Neuronal stem cell (in vitro differentiated cells): ENCODE results near the gene TEX44.

Experiments used
- DNase-seq: peaks from one replicate; pipeline ENCODE4 v3.0.0-alpha.2; 2013; ENCODE audit warnings: low spot score
- H2AFZ ChIP-seq: one replicate; pipeline ENCODE4 v1.6.1; 2013; ENCODE audit warnings: mild to moderate bottlenecking, low read length, inconsistent platforms
- H2AK5ac ChIP-seq: 2 replicates; pipeline ENCODE4 v1.6.1; 2013; ENCODE audit warnings: low read depth, mild to moderate bottlenecking, inconsistent platforms, low read length, moderate library complexity, mixed read lengths
- H2BK120ac ChIP-seq: 2 replicates; pipeline ENCODE4 v1.6.1; 2013; ENCODE audit warnings: low read depth, mild to moderate bottlenecking, inconsistent platforms, low read length, moderate library complexity, mixed read lengths
- H2BK12ac ChIP-seq: one replicate; pipeline ENCODE4 v1.6.1; 2013; ENCODE audit warnings: low read length, inconsistent platforms
- H2BK15ac ChIP-seq: 2 replicates; pipeline ENCODE4 v1.6.1; 2013; ENCODE audit warnings: mild to moderate bottlenecking, low read length, inconsistent platforms, mixed read lengths
- H2BK5ac ChIP-seq: one replicate; pipeline ENCODE4 v1.6.1; 2013; ENCODE audit warnings: inconsistent platforms, mild to moderate bottlenecking, low read length, moderate library complexity
- H3K14ac ChIP-seq: one replicate; pipeline ENCODE4 v1.6.1; 2013; ENCODE audit warnings: low read length, inconsistent platforms
- H3K18ac ChIP-seq: 2 replicates; pipeline ENCODE4 v1.6.1; 2013; ENCODE audit warnings: low read length, inconsistent platforms
- H3K23ac ChIP-seq: 2 replicates; pipeline ENCODE4 v1.6.1; 2013; ENCODE audit warnings: low read depth, mild to moderate bottlenecking, mixed read lengths, low read length, inconsistent platforms; ENCODE audit not compliant: poor library complexity
- H3K27ac ChIP-seq: replicated peaks from 3 replicates; pipeline ENCODE4 v1.5.1; 2013; ENCODE audit warnings: low read length, inconsistent platforms
- H3K27me3 ChIP-seq, 3 experiments: 2 replicates each; pipeline ENCODE4 v1.6.1; 2013; ENCODE audit warnings: low read length in 3 of 3, mild to moderate bottlenecking in 2 of 3, inconsistent platforms in 1 of 3, low read depth in 1 of 3, mixed read lengths in 1 of 3, moderate library complexity in 1 of 3; ENCODE audit not compliant: control insufficient read depth in 3 of 3, insufficient read depth in 3 of 3
- H3K36me3 ChIP-seq, 2 donors: replicated peaks in 1 of 2; 2 replicates each; pipeline ENCODE4 v1.6.1; 2013; ENCODE audit warnings: low read length in 2 of 2; ENCODE audit not compliant: control insufficient read depth in 2 of 2, insufficient read depth in 2 of 2
- H3K4ac ChIP-seq: 2 replicates; pipeline ENCODE4 v1.6.1; 2013; ENCODE audit warnings: inconsistent platforms, mild to moderate bottlenecking, low read length, moderate library complexity
- H3K4me1 ChIP-seq, 2 donors: 1 replicate in 1 of 2; 2 replicates in 1 of 2; pipeline ENCODE4 v1.6.1; 2013; ENCODE audit warnings: low read length in 2 of 2, low read depth in 1 of 2; ENCODE audit not compliant: control insufficient read depth in 2 of 2, insufficient read depth in 1 of 2
- H3K4me2 ChIP-seq: one replicate; pipeline ENCODE4 v1.6.1; 2013; ENCODE audit warnings: mild to moderate bottlenecking, low read length, inconsistent platforms; ENCODE audit not compliant: insufficient read depth, poor library complexity, severe bottlenecking
- H3K4me3 ChIP-seq, 2 donors: 2 replicates each; pipeline ENCODE4 v1.5.1; 2013; ENCODE audit warnings: low read length in 2 of 2, mild to moderate bottlenecking in 2 of 2, inconsistent platforms in 1 of 2, moderate library complexity in 1 of 2
- H3K79me1 ChIP-seq: one replicate; pipeline ENCODE4 v1.6.1; 2013; ENCODE audit warnings: low read depth, mild to moderate bottlenecking, inconsistent platforms, low read length, moderate library complexity
- H3K9ac ChIP-seq: one replicate; pipeline ENCODE4 v1.6.1; 2013; ENCODE audit warnings: mild to moderate bottlenecking, low read depth, low read length, inconsistent platforms; ENCODE audit not compliant: poor library complexity
- H3K9me3 ChIP-seq, 2 donors: replicated peaks in 1 of 2; 2 replicates each; pipeline versions ENCODE3 to v1.6.1; 2013; ENCODE audit warnings: low read length in 2 of 2, mild to moderate bottlenecking in 2 of 2, inconsistent platforms in 1 of 2, low read depth in 1 of 2, mixed read lengths in 1 of 2, moderate library complexity in 1 of 2; ENCODE audit not compliant: control insufficient read depth in 2 of 2, insufficient read depth in 1 of 2
- H4K8ac ChIP-seq: one replicate; pipeline ENCODE4 v1.6.1; 2013; ENCODE audit warnings: low read depth, mild to moderate bottlenecking, inconsistent platforms, low read length, moderate library complexity
- H4K91ac ChIP-seq: one replicate; pipeline ENCODE4 v1.6.1; 2013; ENCODE audit warnings: low read length, low read depth, mild to moderate bottlenecking, inconsistent platforms; ENCODE audit not compliant: poor library complexity
- WGBS, 2 donors: extraction: QIAGEN DNeasy Blood & Tissue Kit; methylation state at CpG; one replicate each; pipeline ENCODE4 v1.1.7; 2013; ENCODE audit warnings: missing lambda C conversion rate in 2 of 2, mixed read lengths in 1 of 2; ENCODE audit not compliant: insufficient read length in 2 of 2, insufficient replicate concordance in 1 of 2; ENCODE audit errors: extremely low coverage in 2 of 2; 5-methylcytosine and 5-hydroxymethylcytosine counted together

TEX44 gene

DNA sequence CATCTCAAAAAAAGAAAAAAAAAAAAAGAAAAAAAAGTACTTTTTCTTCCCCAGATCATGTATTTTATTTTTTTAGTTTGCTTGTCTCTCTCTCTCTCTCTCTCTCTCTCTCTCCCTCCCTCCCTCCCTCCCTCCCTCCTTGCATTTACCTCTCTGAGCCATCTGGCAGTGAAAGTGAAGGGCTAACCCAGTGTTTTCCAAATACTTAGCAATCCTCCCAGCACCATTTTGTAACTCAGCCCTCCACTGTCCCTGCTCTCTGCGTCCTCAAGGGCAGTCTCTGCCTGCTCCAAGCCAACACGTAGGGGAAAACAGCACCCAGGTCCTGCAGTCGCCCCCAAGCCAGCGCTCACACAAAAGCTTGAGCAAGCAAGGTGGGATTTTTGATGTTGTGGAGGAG lies 19.6 kb upstream of the TEX44 start:
- peak overlapping the region; percentile 40 for H2BK5ac ChIP-seq
- no peak overlapping the region for H2AK5ac ChIP-seq
- H2BK15ac ChIP-seq: peak overlapping the region; percentile 59
- no peak overlapping the region for H3K9ac ChIP-seq
- H3K14ac ChIP-seq: no peak overlapping the region
- DNase-seq: no peak
- peak overlapping the region; percentile 40 for H3K18ac ChIP-seq
- H3K27me3 ChIP-seq: no peaks in the 10 kb centered on the region
- peak overlapping the region; percentile 43 for H4K8ac ChIP-seq
- H3K27ac ChIP-seq: no peak overlapping the region
- WGBS, 2 donors: no CpG with 5 or more reads among the region's 4 CpGs
- no peak overlapping the region for H3K4ac ChIP-seq
- H3K9me3 ChIP-seq: no peaks in the 10 kb centered on the region
- H3K79me1 ChIP-seq: peaks cover 2% of the 10 kb centered on the region
- no peak overlapping the region for H2BK12ac ChIP-seq
- H4K91ac ChIP-seq: no peak overlapping the region
- no peak overlapping the region for H3K4me3 ChIP-seq
- no peak overlapping the region for H3K23ac ChIP-seq
- no peak overlapping the region for H3K4me2 ChIP-seq
- peak overlapping the region; percentile 73 for H2AFZ ChIP-seq
- peaks cover 16 to 24% of the 10 kb centered on the region in 2 donors for H3K4me1 ChIP-seq
- H2BK120ac ChIP-seq: no peak overlapping the region
- H3K36me3 ChIP-seq: no peaks in the 10 kb centered on the region

DNA sequence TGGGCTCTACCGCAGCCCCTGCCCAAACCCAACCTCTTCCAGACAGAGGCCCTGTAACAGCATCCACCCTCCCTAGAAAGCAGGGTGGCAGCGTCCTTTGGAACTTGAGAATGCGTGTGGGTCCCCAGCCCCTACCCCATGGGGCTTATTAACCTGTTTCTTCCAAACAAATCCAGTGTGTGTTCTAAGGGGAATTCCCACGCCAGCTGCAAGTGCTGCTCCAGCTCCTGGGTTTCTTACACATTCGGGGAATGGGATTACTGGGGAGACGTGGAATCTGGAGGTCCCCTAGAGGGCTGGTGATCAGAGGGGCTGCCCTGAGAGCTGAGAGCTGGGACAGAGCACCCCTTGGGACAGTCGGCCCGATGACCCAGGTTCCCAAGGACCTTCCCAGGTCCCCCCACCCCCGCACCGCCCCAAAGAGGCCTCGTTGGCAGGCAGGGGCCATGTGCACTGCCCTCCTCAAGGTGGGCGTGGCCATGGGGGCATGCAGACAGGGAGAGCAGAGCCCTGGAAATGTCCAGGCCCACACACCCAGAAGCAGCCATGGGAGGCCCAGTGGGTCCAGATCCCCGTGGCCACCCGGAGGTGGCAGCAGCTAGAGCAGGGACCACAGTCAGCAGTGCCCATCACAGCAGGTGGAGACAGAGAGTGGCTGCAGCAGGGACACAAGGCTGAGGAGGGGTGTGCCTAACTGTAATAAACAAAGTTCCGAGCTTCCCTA lies 18.8 kb upstream of the TEX44 start:
- Histone ChIP-seq H4K8ac (peak overlapping the region; percentile 43), H2BK120ac (peak overlapping the region; percentile 78), H2AFZ (peak overlapping the region; percentile 73), H3K27ac (no peak overlapping the region), H3K4me1 (peaks cover 16 to 22% of the 10 kb centered on the region in 2 donors), H2BK5ac (peak overlapping the region; percentile 40), H2BK15ac (peak overlapping the region; percentile 59), H3K27me3 (no peaks in the 10 kb centered on the region), H3K4ac (no peak overlapping the region), H3K14ac (peak overlapping the region; percentile 72), H4K91ac (peak overlapping the region; percentile 85), H3K36me3 (no peaks in the 10 kb centered on the region), H3K18ac (peak overlapping the region; percentile 90), H3K9ac (no peak overlapping the region), H3K9me3 (no peaks in the 10 kb centered on the region), H3K23ac (no peak overlapping the region), H3K4me3 (no peak overlapping the region), H2BK12ac (no peak overlapping the region), H3K4me2 (no peak overlapping the region), H2AK5ac (peak overlapping the region; percentile 68), H3K79me1 (no peaks in the 10 kb centered on the region)
- no CpG with 5 or more reads among the region's 15 CpGs for WGBS, 2 donors
- DNase-seq: no peak

DNA sequence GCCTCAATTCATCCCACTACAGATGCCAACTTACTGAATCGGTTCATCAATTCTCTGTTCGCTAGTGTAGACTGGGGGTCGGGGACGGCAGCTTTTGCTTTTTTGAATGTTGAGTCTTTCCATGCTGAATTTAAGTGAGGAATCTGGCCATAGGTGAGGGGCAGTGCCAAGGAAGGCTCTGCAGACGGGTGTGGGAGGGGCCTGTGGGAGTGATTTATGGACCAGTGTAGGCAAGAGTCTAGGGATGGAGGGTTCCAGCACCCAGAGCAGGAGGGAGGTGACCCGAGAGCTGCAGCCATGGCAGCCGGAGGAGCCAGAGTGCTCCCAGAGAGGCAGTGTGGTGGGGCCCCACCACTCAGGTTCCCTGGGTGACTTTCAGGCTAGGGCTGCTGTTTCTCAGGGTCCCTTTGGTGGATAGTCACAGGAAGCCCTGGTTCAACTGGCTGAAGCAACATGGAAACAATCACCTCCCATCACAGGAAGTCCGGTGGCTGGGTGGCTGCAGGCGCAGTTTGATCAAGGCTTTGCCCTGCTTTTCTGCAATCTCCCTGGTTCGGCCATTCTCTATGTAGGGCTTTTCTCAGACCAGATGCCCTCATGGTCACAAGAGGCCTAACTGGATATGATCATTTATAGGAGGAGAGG lies 16.9 kb upstream of the TEX44 start:
- Histone ChIP-seq H3K4me2 (no peak overlapping the region), H4K91ac (peak overlapping the region; percentile 47), H3K79me1 (no peaks in the 10 kb centered on the region), H3K4ac (peak overlapping the region; percentile 4), H3K4me3 (no peak overlapping the region), H3K18ac (peak overlapping the region; percentile 97), H2BK15ac (peak overlapping the region; percentile 98), H3K36me3 (no peaks in the 10 kb centered on the region), H3K27me3 (no peaks in the 10 kb centered on the region), H3K27ac (peak overlapping the region; percentile 79), H3K9me3 (no peaks in the 10 kb centered on the region), H4K8ac (no peak overlapping the region), H2AK5ac (peak overlapping the region; percentile 90), H2BK5ac (peak overlapping the region; percentile 97), H3K23ac (no peak overlapping the region), H2BK12ac (peak overlapping the region; percentile 59), H2BK120ac (peak overlapping the region; percentile 99), H3K14ac (peak overlapping the region; percentile 3), H2AFZ (no peak overlapping the region), H3K4me1 (peaks cover 16 to 20% of the 10 kb centered on the region in 2 donors), H3K9ac (no peak overlapping the region)
- no peak for DNase-seq
- no CpG with 5 or more reads among the region's 10 CpGs for WGBS, 2 donors

DNA sequence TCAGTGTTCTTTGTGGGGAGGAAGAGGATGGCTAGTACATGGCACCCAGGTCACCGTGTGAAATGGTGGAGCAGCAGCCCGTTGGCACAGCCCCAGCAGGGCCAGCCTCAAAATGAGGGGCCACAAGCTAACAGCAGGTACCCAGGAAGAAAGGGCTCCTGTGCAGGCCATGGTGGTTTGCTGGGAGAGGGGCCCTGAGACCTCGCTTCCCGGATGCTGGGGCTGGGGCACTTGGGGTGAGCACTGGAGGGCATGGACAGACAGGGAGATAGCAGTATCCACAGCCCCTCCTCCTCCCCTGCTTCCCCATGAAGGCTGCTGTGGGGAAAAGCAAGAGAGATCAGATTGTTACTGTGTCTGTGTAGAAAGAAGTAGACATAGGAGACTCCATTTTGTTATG lies 16.2 kb upstream of the TEX44 start:
- peaks cover 16 to 20% of the 10 kb centered on the region in 2 donors for H3K4me1 ChIP-seq

More for the DNA sequence above, 16.2 kb upstream of the TEX44 start:
- Histone ChIP-seq H2BK12ac (peak overlapping the region; percentile 47), H3K79me1 (no peaks in the 10 kb centered on the region), H3K23ac (no peak overlapping the region), H2BK15ac (peak overlapping the region; percentile 98), H3K4me3 (no peak overlapping the region), H4K91ac (peak overlapping the region; percentile 98), H3K36me3 (no peaks in the 10 kb centered on the region), H3K27me3 (no peaks in the 10 kb centered on the region), H2BK120ac (peak overlapping the region; percentile 99), H3K9me3 (no peaks in the 10 kb centered on the region), H3K9ac (no peak overlapping the region), H3K18ac (peak overlapping the region; percentile 97), H2AK5ac (peak overlapping the region; percentile 90), H3K27ac (peak overlapping the region; percentile 79), H4K8ac (no peak overlapping the region), H3K4ac (peak overlapping the region; percentile 4), H3K14ac (peak overlapping the region; percentile 3), H3K4me2 (no peak overlapping the region), H2BK5ac (peak overlapping the region; percentile 97), H2AFZ (peak overlapping the region; percentile 58)
- no peak for DNase-seq
- WGBS, 2 donors: no CpG with 5 or more reads among the region's 4 CpGs
